HG02943 (cell line): ENCODE data around the gene IFI44L.

Source experiments
- ATAC-seq: cut with Tn5 transposase; IDR thresholded peaks from one replicate; pipeline ENCODE4 v1.9.1; 2021; ENCODE audit warnings: mild to moderate bottlenecking, low read depth, moderate library complexity; ENCODE audit not compliant: unreplicated experiment

IFI44L gene

GRCh38 chr1:78682496-78682895 is 62.2 kb downstream of the IFI44L start:
- ATAC-seq, result no peak

GRCh38 chr1:78683079-78683478 is 62.8 kb downstream of the IFI44L start:
- ATAC-seq, result no peak

GRCh38 chr1:78687315-78687714 is 67.1 kb downstream of the IFI44L start:
- ATAC-seq, result no peak

GRCh38 chr1:78687914-78688313 is 67.7 kb downstream of the IFI44L start:
- ATAC-seq, result no peak

GRCh38 chr1:78688697-78689096 is 68.4 kb downstream of the IFI44L start:
- no peak for ATAC-seq

- ATAC-seq, result no peak
Measured at GRCh38 chr1:78690516-78690915, 70.3 kb downstream of the IFI44L start.

GRCh38 chr1:78691995-78692747 is 71.9 kb downstream of the IFI44L start:
- no peak for ATAC-seq
